OCI-LY7 (cell line): Measurements from ENCODE around the gene LY6G5C.

ENCODE experiments used
- CTCF ChIP-seq: fragments of 200-600 bp; sonication (generic); conservative IDR thresholded peaks from 2 replicates; pipeline ENCODE4 v1.5.1; 2014; ENCODE audit warnings: mild to moderate bottlenecking, antibody characterized with exemption, low read length, moderate library complexity, mixed read lengths
- EZH2phosphoT487 ChIP-seq: fragments of 200-600 bp; sonication (generic); IDR thresholded peaks from 2 replicates; pipeline ENCODE4 v1.6.1; 2018; ENCODE audit warnings: low read depth, borderline replicate concordance, mild to moderate bottlenecking, mixed run types, antibody characterized with exemption, low read length, moderate library complexity, mixed read lengths

GRCh38 chr6:31626952-31627351 is 53.9 kb downstream of the LY6G5C start:
- TF ChIP-seq CTCF (no peak), EZH2phosphoT487 (no peak)
